GM10248 (cell line): ENCODE results near the gene STAMBPL1.

Experiments used
- CTCF ChIA-PET: fragments of 300-600 bp; sonication (Branson Sonifier 250); formaldehyde crosslinking; extraction: SDS; loops from one replicate; lab custom pipeline; 2021; ENCODE audit warnings: antibody characterized with exemption; lab: Yijun Ruan, JAX
- POLR2A ChIA-PET: fragments of 350-650 bp; sonication (Branson Sonifier 250); formaldehyde crosslinking; extraction: SDS; loops from one replicate; lab custom pipeline; 2020; ENCODE audit warnings: antibody characterized with exemption; lab: Yijun Ruan, JAX
- DNase-seq: peaks from one replicate; pipeline ENCODE4 v3.0.0; 2012; ENCODE audit errors: extremely low spot score
- TF ChIP-seq, protein P1 (sequence below): IDR thresholded peaks from 2 replicates; pipeline ENCODE4 v1.5.1; 2012; ENCODE audit warnings: mild to moderate bottlenecking, low read depth; ENCODE audit errors: extremely low read depth, missing control alignments, control extremely low read depth

Gene STAMBPL1

DNA sequence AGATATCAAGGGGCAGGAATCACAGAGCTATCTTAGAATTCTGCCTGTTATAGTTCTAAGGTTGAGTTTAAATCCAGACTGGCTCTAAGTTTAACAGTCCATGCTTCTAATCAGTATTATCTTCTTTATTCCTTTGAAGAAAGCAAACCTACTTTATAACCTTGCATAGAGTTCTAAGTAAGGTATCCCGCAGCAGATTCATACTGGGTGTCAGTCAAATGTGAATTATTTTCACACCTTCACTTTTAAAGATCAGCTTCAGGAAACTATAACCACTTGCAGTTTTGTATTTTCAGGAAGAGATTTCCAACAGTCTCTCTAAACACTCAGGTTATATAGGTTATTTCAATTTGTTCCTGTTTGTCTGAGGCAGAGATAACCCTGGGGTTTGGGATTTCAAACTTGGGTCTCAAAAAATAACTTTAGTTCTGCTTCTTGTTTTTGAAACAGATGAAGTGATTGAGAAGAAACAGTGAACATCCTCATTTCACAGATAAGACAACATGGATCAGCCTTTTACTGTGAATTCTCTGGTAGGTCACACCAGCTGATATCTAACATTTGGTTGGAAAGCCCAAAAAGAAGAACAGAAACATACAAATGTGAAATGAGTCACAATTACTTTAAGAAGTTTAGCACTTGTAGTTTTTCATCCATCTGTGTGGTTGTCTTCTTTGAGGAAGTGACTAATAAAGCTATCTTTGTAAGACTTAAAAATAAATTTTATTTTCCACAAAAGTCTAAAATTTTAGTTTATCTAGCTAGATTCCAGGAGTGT, 21.4 kb downstream of the STAMBPL1 start:
- TF ChIP-seq, protein P1, sequence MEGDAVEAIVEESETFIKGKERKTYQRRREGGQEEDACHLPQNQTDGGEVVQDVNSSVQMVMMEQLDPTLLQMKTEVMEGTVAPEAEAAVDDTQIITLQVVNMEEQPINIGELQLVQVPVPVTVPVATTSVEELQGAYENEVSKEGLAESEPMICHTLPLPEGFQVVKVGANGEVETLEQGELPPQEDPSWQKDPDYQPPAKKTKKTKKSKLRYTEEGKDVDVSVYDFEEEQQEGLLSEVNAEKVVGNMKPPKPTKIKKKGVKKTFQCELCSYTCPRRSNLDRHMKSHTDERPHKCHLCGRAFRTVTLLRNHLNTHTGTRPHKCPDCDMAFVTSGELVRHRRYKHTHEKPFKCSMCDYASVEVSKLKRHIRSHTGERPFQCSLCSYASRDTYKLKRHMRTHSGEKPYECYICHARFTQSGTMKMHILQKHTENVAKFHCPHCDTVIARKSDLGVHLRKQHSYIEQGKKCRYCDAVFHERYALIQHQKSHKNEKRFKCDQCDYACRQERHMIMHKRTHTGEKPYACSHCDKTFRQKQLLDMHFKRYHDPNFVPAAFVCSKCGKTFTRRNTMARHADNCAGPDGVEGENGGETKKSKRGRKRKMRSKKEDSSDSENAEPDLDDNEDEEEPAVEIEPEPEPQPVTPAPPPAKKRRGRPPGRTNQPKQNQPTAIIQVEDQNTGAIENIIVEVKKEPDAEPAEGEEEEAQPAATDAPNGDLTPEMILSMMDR, result no peak
- ChIA-PET CTCF (interaction anchor here (1.1 to 6.7 kb wide), 10 partner anchors 9 to 314 kb away, joined by 3 to 69 read pairs (median 5); partner anchors contain the start of gene STAMBPL1), POLR2A (interaction anchor here (0.7 kb wide), 1 partner anchor 22 kb away, joined by 6 read pairs; no protein-coding TSS in a partner anchor)
- DNase-seq, result peak; percentile 44

DNA sequence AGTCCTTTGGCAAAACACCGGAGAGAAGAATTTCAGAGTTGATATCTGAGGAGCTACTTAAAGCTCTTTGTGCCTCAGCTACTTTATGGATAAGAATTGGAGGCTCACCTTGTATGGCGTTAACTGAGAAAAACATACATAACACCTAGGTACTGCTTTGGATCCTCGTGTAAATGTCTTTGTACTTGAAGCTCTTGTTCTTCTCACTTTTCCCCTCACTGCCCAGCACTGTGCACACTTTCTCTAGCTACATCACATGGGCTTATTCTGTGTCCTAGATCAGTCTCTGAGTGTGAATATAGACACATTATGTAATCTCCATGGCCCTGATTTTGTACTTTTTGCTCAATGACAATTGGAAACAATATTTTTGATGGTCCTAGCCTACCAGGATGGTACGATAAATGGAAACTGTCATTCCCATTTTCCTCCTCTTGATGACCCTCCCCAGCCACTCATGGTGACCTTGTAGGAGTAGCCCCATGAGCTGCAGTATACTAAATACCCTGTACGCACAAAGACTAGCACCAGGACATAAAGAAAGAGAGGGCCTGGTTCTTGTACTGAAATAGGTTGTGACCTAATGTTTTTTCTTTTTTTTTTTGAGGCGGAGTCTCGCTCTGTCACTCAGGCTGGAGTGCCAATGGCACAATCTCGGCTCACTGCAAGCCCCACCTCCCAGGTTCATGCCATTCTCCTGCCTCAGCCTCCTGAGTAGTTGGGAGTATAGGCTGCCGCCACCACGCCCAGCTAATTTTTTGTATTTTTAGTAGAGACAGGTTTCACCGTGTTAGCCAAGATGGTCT, 22.1 kb downstream of the STAMBPL1 start:
- TF ChIP-seq, protein P1, result no peak
- no peak for DNase-seq
- ChIA-PET POLR2A (interaction anchor here (0.7 kb wide), 1 partner anchor 23 kb away, joined by 6 read pairs; no protein-coding TSS in a partner anchor), CTCF (interaction anchor here (1.1 to 6.7 kb wide), 11 partner anchors 10 to 314 kb away, joined by 3 to 69 read pairs (median 5); partner anchors contain the start of gene STAMBPL1)

DNA sequence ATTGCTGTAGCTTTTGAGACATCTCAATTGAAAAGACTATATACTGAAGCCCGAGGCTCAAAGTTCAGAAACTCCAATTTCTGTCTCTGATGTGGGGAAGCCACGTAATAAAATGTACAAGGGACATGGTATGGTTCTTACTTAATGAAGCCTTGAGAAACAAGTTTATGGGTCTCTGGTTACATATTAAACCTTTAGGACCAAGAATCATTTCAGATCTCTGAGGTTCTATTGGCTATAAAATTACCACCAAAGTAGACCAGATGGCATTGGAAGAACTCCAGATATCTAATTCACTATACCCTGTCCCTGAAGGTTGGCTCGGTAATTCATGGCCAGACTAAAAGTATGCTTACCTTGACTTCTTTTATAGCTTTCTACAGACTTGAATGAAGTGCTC, 23.7 kb downstream of the STAMBPL1 start:
- no peak for DNase-seq
- CTCF ChIA-PET, result interaction anchor here (1.6 to 6.5 kb wide), 2 partner anchors 20 to 29 kb away, joined by 3 to 55 read pairs; no protein-coding TSS in a partner anchor
- TF ChIP-seq, protein P1, result no peak
- POLR2A ChIA-PET, result no interaction called here

DNA sequence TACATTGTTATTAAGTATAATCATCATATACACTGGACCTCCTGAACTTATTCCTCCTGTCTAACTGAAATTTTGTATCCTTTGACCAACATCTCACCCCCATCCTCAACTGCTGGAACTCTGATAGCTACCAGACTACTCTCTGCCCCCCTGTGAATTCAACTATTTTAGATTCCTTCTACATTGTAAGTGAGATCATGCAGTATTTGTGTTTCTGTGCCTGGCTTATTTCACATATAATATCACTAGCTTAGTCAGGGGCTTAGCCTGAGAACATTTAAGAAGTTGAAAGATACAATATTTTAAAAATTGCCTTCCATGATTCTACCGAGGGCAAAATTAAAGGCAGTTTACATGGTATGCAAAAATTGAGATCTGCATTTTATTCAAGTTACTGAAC, 26.9 kb downstream of the STAMBPL1 start:
- TF ChIP-seq, protein P1, result no peak
- POLR2A ChIA-PET, result no interaction called here
- DNase-seq, result no peak
- CTCF ChIA-PET, result interaction anchor here (0.9 to 6.5 kb wide), 8 partner anchors 8 to 80 kb away, joined by 3 to 55 read pairs (median 4); no protein-coding TSS in a partner anchor

DNA sequence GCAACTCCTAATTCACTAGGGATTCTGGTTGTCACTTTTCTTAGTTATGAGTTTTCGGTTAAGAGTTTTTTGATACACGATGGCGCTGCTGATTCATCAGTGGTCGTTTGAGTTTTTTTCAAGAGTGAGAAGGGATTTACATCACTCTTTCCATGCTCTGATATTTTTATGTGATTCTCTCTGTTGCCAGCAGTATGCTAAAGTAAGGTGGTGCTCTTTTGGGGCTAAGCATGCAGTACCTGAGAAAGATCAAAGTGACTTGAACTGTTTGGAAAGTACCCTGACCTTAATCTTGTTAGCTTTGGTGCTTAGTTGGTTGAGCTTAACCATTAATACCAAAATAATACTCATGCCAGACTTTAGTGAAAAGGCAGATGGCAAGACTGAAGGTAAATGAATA, 28.1 kb downstream of the STAMBPL1 start:
- TF ChIP-seq, protein P1, result no peak
- ChIA-PET POLR2A (no interaction called here), CTCF (interaction anchor here (1.6 to 6.5 kb wide), 4 partner anchors 9 to 72 kb away, joined by 4 to 55 read pairs (median 12); no protein-coding TSS in a partner anchor)
- no peak for DNase-seq

DNA sequence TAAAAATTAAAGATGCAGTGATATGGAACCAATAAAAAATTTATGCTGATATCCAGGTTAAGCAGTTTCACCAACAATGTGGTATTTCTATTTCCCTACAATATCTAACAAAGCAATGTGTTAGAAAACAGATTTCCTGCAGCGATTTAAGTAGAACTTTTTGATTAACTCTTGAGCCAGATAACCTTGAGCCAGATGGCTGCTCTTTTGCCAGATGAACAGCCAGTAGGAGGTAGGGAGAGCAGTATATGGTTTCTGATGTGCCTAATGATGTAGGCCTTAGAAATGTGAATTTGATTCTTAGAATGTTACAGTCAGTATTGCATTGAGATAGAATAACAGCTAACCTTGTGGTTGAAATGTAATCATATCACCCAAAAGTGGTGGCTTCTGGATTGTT, 31.1 kb downstream of the STAMBPL1 start:
- DNase-seq, result no peak
- ChIA-PET POLR2A (no interaction called here), CTCF (interaction anchor here (1.3 to 4.7 kb wide), 4 partner anchors 14 to 76 kb away, joined by 4 to 31 read pairs (median 4); no protein-coding TSS in a partner anchor)
- TF ChIP-seq, protein P1, result no peak
